NCI-H1417 treated with DMSO at 0.1 percent for 48 hours (cell line): Measurements from ENCODE around the gene TULP4.
"Not testable (repeated sequence)": the region's sequence is repeated elsewhere in the genome, so short reads cannot be mapped to it uniquely, and the experiment has no call there.

Experiments
- DNase-seq: peaks from one replicate; lab custom pipeline; 2025; lab: John Stamatoyannopoulos, UW

The TULP4 gene

GRCh38 chr6:158295976-158296853 lies 16.1 kb upstream of the TULP4 start:
- DNase-seq: not testable (repeated sequence)

GRCh38 chr6:158296854-158297324 lies 15.4 kb upstream of the TULP4 start:
- DNase-seq: not testable (repeated sequence)

- DNase-seq: not testable (repeated sequence)
Observed at GRCh38 chr6:158297657-158298056, 14.6 kb upstream of the TULP4 start.

GRCh38 chr6:158300306-158301143 lies 11.7 kb upstream of the TULP4 start:
- DNase-seq: not testable (repeated sequence)

- DNase-seq: not testable (repeated sequence)
Observed at GRCh38 chr6:158301561-158301960, 10.7 kb upstream of the TULP4 start.

GRCh38 chr6:158302195-158302796 lies 10.0 kb upstream of the TULP4 start:
- not testable (repeated sequence) for DNase-seq

- DNase-seq: no peak
Observed at GRCh38 chr6:158303210-158303731, 9.0 kb upstream of the TULP4 start.

GRCh38 chr6:158304254-158304653 lies 8.0 kb upstream of the TULP4 start:
- DNase-seq: no peak

- no peak for DNase-seq
Observed at GRCh38 chr6:158309814-158310213, 2.5 kb upstream of the TULP4 start.

GRCh38 chr6:158311193-158311592 lies 1.1 kb upstream of the TULP4 start:
- no peak for DNase-seq

- no peak for DNase-seq
Observed at GRCh38 chr6:158311626-158312025, 639 bp upstream of the TULP4 start.

- DNase-seq: no peak
Observed at GRCh38 chr6:158312672-158313397, 570 bp downstream of the TULP4 start.

GRCh38 chr6:158313989-158314388 lies 1.7 kb downstream of the TULP4 start:
- no peak for DNase-seq

GRCh38 chr6:158314737-158315136 lies 2.5 kb downstream of the TULP4 start:
- DNase-seq: no peak

- DNase-seq: no peak
Observed at GRCh38 chr6:158316022-158316421, 3.8 kb downstream of the TULP4 start.

GRCh38 chr6:158321960-158322359 lies 9.7 kb downstream of the TULP4 start:
- DNase-seq: no peak

- no peak for DNase-seq
Observed at GRCh38 chr6:158322400-158322723, 10.1 kb downstream of the TULP4 start.

- no peak for DNase-seq
Observed at GRCh38 chr6:158322724-158323560, 10.7 kb downstream of the TULP4 start.

- no peak for DNase-seq
Observed at GRCh38 chr6:158323561-158323958, 11.3 kb downstream of the TULP4 start.

- DNase-seq: no peak
Observed at GRCh38 chr6:158324136-158324535, 11.9 kb downstream of the TULP4 start.

GRCh38 chr6:158327211-158327610 lies 14.9 kb downstream of the TULP4 start:
- DNase-seq: no peak
